CD1c-positive myeloid dendritic cell (primary cell): Measurements from ENCODE around the gene TMEM114.

Experiments
- DNase-seq: peaks from one replicate; pipeline ENCODE4 v3.0.0-alpha.2; 2016; ENCODE audit errors: extremely low spot score

TMEM114 gene

DNA sequence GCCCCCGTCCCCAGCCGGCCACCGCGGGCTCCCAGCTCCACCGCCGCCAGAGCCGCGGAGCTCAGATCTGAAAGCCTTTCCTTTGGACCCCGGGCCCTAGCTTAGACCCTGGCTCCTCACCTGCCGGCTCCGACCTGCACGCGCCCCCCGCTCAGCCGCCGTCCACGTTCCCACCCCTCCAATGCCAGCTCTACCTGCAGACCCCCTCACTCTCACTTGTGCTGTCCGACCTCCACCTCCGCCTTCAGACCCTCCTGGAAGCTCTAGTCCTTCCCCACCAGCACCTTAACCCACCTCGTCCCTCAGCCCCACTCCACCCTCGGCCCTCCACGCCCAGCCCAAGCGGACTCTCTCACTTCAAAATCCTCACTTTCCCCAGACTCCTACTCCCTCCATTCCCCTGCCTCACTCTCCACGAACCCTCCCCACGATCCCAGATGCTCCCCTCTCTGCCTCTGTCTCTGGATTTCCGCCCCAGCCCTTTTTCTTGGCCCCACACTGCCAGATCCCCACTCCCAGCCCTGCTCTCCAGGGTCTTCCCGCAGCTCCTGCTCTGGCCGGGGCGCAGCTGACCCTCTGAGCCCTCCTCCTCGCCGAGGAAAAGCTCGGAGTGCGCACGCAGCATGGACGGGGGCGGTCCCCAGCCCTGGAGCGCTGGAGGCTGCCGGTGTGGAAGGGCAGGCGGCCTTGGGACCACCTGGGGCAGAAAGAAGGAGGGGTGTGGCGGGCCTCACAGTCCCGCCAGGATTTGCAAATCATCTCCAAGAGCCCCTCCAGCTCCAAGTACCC, at the start of gene TMEM114:
Gene TMEM114 (minus strand): TSS at position 612 of the 789 bp plus-strand sequence. CDS start 673 bp downstream, outside the sequence.
- DNase-seq: no peak

GRCh38 chr16:8639694-8640093, 49.4 kb upstream of the TMEM114 start:
- DNase-seq: no peak

DNA sequence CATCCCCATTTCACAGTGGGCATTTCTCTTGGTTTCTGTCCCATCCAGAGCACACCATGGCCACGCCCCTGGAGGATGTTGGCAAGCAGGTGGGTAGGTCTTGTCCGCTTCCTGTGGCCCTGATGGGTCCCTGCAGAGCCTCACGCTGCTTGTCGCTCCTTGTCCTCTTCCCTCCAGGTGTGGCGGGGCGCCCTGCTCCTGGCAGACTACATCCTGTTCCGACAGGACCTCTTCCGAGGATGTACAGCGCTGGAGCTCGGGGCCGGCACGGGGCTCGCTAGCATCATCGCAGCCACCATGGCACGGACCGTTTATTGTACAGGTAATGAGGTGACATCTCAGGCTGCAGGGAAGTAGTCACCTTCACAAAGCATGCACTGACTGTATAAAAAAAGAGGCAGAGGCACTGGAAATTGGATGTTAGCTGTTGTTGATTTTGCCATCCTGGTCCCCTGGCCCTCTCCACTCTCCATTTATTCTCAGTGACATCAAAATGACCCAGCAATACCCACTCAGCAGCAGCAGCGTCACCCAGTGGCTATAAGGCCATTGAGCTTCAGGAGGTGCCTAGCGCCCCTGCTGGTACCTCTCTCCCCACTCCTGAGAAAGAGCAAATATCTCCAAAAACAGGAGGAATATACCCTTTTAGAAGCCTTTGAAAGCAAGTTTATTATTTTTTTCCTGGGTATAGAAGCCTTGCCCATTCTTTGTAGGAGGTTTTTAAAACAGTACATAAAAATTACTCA, 44.9 kb upstream of the TMEM114 start:
- no peak for DNase-seq

- peak; percentile 96 for DNase-seq
Observed at GRCh38 chr16:8632675-8633182, 42.4 kb upstream of the TMEM114 start.

DNA sequence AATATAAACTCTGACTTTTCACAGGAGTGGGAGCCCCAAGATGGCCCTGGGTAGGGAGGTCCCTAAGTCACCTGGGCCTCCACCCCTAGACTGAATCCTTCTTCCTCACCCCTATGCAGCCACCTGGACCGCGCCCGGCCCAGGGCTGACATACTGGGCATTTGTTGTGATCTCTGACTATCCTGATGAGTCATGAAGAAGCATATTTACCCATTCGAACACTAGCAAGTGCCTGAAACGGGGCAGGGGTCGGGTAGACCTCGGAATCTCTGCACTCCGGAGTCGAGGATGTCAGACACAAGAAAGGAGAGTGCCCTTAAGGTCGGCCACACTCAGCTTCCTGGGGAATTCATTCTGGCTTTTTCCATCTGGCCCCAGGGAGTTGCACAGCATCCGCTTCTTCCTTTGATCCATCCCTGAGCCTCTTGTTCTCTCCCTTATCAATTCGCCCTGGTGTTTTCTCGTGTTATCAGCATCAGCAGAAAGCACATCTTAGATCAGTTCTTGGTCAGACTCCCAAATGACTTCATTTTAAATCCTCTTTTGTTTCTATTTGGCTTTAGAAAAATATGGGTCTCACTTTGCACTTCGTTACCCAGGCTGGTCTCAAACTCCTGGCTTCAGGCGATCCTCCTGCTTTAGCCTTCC, 41.6 kb upstream of the TMEM114 start:
- DNase-seq: peak; percentile 18

DNA sequence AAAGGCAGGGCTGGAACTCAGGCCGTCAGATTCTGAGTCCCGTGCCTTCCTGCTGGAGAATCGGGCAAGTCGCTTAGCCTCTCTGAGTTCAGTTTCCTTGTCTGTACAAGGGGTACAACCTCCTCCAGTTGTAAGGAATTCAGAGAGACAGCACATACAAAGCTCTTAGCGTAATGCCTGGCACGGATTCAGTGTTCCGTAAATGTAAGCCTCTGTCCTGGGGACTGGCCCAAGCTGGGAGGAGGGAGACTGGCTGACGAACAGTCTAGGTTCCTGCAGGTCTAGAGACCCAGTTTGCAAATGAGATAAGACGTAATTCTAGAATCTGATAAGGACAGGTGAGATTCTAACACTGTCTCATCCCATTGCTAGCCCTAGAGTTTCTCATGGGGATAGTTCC, 41.1 kb upstream of the TMEM114 start:
- no peak for DNase-seq

DNA sequence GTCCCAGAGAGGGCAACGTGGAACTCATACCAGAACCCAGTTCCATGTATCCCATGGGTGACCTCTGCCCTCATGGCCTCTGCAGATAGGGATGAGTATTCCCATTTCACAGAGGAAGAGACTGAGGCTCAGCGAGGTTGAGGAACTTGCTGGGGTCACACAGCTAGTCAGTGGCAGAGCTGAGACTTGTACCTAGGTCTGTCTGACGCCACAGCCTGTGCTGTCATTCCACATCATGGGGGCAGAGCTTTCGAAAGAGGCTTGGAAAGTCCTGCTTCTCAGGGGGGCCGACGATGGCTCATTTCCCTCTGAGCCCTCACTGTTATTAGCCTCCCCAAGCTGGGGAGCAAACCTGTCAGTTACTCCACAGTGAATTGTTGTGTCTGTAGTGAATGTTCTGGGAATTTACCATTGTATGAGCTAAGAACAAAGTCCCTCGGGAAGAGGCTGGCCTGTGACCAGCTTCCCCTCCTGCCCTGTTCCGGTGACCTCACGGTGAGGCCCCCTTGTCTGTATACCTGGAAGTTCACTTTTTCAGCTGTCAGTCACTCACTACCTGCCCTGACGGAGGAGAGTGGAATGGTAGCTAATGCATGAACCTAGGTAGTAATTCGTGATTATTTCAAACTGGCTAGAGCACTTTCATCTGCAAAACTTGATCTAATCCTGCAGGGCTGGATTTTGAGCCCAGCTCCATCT, 40.1 kb upstream of the TMEM114 start:
- DNase-seq: no peak

DNA sequence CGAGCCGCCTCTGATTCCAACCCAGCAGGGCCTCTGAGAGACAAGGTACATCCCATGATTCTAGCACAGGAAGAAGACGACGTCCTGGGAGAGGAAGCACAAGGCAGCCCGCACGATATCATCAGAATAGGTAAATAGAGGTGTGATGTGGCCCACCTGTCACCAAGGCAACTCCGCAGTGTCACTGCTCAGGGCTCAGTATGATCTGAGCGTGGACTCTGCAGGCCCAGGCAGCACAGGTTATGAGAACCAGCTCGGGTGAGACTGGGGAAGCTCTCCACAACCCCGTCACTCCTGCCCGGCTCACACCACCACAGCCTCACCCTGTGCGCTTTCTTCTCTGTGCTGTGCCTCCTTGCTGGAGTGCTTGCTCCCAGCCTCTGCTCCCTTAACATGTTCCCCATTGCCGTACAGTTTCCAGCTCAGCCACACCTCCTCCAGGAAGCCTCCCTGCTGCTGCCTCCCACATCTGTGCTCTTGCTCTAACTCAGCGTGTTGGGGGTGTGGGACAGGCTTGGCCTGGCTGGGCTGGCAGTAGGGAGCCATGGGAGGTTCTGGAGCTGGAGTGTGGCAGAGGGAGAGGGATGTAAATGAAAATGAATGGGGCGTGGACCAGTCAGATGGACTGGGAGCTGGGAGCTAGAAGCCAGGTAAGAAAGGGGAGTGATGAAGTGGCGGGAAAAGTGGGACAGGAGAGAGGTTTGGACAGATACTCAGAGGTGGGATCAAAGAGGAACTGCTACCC, 38.8 kb upstream of the TMEM114 start:
- DNase-seq: no peak

DNA sequence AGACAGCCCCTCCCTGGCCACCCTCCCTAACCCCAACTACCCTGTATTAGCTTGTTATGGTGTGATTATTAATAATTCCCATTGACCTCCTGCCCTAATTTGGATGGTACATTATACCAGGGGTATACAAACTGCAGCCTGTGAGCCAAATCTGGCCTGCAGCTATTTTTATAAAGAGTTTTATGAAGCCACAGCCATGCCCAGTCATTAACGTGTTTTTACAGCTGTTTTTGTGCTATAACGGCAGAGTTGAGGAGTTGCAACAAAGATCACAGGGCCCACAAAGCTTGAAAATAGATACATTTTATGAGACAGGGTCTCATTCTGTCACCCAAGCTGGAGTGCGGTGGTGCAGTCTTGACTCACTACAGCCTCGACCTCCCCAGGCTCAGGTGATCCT, 37.1 kb upstream of the TMEM114 start:
- no peak for DNase-seq

DNA sequence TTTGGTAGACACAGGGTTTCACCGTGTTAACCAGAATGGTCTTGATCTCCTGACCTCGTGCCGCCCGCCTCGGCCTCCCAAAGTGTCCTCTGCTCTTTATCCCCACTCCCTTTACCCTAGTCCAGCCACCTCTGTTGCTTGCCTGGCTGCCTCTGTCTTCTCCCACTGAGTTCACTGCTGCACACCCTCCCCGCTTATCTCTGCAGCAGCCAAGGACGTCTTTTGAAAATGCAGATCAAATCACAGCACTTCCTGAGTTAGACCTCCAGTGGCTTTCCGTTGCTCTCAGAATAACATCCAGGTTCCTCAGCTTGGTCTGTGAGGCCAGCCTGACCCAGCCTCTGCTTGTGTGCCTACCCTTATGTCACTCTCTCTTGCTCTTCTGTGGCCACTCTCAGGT, 36.6 kb upstream of the TMEM114 start:
- no peak for DNase-seq

DNA sequence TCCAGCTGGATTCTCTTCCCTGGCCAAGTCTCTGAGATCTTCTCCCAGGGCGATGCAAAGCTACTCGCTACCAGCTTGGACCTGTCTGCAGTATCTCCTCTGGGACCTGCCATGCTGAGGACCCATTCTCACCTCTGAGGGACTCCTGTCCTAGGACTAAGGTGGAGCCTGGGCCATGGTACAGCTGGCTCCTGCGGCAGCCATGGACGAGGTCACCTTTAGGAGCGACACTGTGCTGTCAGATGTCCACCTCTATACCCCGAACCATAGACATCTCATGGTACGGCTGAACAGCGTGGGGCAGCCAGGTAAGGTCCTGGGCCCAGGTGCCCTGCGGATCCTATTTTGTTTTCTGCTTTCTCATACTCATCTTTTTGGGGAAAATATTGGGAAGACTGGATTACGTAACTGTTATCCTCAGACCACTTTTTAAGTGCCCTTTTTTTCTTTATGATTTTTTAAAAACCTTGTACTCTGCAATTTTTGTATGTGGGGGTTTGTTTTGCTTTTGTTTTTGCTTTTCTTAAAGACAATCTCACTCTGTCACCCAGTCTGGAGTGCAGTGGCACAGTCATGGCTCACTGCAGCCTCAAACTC, 35.3 kb upstream of the TMEM114 start:
- no peak for DNase-seq

- peak; percentile 13 for DNase-seq
Observed at GRCh38 chr16:8623634-8624033, 33.3 kb upstream of the TMEM114 start.

- no peak for DNase-seq
Observed at GRCh38 chr16:8622315-8622656, 32.0 kb upstream of the TMEM114 start.

DNA sequence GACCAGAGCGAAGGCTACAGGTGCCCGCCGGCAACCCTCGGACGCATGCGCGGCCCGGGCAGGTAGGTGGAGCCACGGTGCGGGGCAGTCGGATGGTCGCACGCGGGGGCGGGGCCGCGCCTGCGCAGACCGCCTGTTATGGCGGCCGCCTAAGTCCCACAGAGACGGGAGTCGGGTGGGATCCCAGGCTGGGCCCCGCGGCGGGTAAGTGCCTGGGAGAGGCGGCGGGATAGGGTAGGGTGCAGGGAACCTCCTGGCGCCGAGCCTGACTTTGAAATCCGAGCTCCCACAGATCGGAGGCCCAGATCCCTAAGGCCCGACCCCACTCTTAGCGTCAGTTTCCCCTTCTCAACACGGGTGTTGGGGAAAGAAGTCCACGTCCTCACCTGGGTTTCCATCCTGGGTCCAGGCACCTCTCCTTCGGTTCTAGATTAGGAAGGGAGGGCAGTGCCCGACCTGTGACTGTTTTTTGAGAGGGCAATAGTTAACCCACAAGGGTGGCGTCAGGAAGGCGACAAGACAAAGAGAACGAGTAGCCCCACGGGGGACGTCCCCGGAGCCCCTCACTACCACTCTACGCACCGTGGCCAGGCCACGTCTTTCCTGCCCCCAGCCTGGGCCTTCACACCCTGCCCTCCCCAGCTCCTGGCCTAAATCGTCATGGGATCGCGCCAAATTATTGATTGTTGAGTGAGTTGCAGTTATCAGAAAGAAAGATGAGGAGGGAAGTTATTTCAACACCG, 31.4 kb upstream of the TMEM114 start, which contains the start of gene METTL22:
Gene METTL22 (plus strand): TSS at position 127 of the 743 bp plus-strand sequence. CDS start 3,968 bp downstream, outside the sequence.
- DNase-seq: peak; percentile 95

DNA sequence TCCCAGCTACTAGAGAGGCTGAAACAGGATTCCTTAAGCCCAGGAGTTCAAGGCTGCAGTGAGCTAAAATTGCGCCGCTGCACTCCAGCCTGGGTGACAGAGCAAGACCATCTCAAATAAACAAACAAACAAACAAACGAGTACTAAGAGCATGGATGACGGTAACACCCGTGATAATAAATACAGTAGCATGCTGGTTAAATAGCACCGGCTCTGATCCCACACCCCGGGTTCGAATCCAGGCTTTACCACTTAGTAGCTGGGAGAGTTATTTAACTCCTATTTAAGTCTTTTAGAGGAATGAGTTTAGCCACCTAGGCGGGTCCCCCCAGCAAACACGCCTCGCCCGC, 30.9 kb upstream of the TMEM114 start:
- no peak for DNase-seq

- no peak for DNase-seq
Observed at GRCh38 chr16:8620535-8620934, 30.2 kb upstream of the TMEM114 start.

DNA sequence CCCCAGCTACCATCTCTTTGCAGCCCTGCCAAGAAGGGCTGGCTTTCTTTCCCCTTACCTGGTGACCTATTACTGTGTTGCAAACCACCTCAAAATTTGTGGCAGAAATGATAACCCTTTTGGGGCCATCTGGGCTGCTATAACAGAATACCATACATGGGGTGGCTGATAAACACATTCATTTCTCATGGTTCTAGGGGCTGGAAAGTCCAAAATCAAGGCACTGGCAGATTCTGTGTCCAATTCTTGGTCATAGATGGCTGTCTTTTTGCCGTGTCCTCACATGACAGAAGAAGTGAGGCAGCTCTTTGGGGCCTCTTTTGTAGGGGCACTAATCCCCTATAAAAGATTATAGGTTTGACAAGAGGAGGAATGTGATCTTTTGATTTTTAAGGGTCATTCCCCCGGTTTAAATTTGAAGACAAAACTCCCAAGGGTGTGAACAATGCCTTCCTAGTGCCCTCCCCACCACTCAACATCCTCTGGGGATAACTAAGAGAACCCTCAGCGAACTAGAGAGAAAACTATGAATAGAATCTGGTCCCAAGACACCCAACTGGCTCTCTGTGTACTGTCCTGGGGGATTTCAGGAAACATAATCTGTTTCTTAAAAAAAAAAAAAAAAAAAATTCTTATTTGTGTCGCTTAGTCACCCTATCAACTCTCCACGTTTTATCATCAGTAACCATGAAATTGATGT, 29.5 kb upstream of the TMEM114 start:
- DNase-seq: no peak

DNA sequence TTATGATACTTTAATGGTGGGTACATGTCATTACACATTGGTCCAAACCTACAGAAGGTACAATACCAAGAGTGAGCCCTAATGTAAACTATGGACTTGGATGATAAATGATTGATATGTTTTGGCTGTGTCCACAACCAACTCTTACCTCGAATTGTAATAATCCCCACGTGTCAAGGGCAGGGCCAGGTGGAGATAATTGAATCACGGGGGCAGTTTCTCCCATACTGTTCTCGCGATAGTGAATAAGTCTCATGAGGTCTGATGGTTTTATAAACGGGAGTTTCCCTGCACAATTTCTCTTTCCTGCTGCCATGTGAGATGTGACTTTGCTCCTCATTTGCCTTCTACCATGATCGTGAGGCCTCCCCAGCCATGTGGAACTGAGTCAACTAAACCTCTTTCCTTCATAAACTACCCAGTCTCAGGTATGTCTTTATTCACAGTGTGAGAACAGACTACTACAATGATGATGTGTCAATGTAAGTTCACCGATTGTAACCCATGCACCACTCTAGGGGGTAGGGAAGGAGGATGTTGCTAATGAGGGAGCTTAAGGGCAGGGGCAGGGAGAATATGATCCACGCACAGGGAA, 24.2 kb upstream of the TMEM114 start:
- no peak for DNase-seq
